ENCODE data around the gene ZNF880.
"Not testable (repeated sequence)": the region's sequence is repeated elsewhere in the genome, so short reads cannot be mapped to it uniquely, and the experiment has no call there.

Gene ZNF880

GRCh38 chr19:52369559-52370340, at the start of gene ZNF880:
ZNF880 (plus strand) TSS chr19:52369923; CDS start chr19:52369966, 43 bp downstream.
- DNase-seq (ENCODE audit: low read depth): peak; percentile 83
- no peak for TF ChIP-seq CTCF (IDR thresholded peaks at IDR 0.05; ENCODE audit: low read depth, low read length, missing control alignments)
- in situ Hi-C loops (cut with HindIII; ENCODE audit: low sequenced_read_pairs): no loop called here
- H3K4me3 ChIP-seq (ENCODE audit: low read depth, low read length): peak within 1 kb of the TSS; percentile 94

GRCh38 chr19:52322429-52322828, 47.3 kb upstream of the ZNF880 start:
- in situ Hi-C loops (cut with HindIII; ENCODE audit: low sequenced_read_pairs): no loop called here
- no peak overlapping the region for H3K4me3 ChIP-seq (ENCODE audit: low read depth, low read length)
- DNase-seq (ENCODE audit: low read depth): no peak
- no peak for TF ChIP-seq CTCF (IDR thresholded peaks at IDR 0.05; ENCODE audit: low read depth, low read length, missing control alignments)

GRCh38 chr19:52331757-52332156, 38.0 kb upstream of the ZNF880 start:
- DNase-seq (ENCODE audit: low read depth): no peak
- H3K4me3 ChIP-seq (ENCODE audit: low read depth, low read length): no peak overlapping the region
- in situ Hi-C loops (cut with HindIII; ENCODE audit: low sequenced_read_pairs): no loop called here
- no peak for TF ChIP-seq CTCF (IDR thresholded peaks at IDR 0.05; ENCODE audit: low read depth, low read length, missing control alignments)

GRCh38 chr19:52335768-52336116, 34.0 kb upstream of the ZNF880 start:
- no peak for DNase-seq (ENCODE audit: low read depth)
- in situ Hi-C loops (cut with HindIII; ENCODE audit: low sequenced_read_pairs): no loop called here
- TF ChIP-seq CTCF (IDR thresholded peaks at IDR 0.05; ENCODE audit: low read depth, low read length, missing control alignments): no peak

GRCh38 chr19:52336117-52336790, 33.5 kb upstream of the ZNF880 start, which contains the start of gene ZNF610:
ZNF610 (plus strand) TSS chr19:52336243; CDS start chr19:52349173, 12,930 bp downstream.
- no peak for TF ChIP-seq CTCF (IDR thresholded peaks at IDR 0.05; ENCODE audit: low read depth, low read length, missing control alignments)
- in situ Hi-C loops (cut with HindIII; ENCODE audit: low sequenced_read_pairs): no loop called here
- H3K4me3 ChIP-seq (ENCODE audit: low read depth, low read length): peak within 1 kb of the TSS; percentile 87
- DNase-seq (ENCODE audit: low read depth): peak; percentile 44

More at GRCh38 chr19:52335768-52336116, 34.0 kb upstream of the ZNF880 start:
- H3K4me3 ChIP-seq (ENCODE audit: low read depth, low read length): peak overlapping the region; percentile 87

GRCh38 chr19:52336791-52337381, 32.8 kb upstream of the ZNF880 start:
- in situ Hi-C loops (cut with HindIII; ENCODE audit: low sequenced_read_pairs): no loop called here
- no peak for TF ChIP-seq CTCF (IDR thresholded peaks at IDR 0.05; ENCODE audit: low read depth, low read length, missing control alignments)
- no peak for DNase-seq (ENCODE audit: low read depth)
- H3K4me3 ChIP-seq (ENCODE audit: low read depth, low read length): peak overlapping the region; percentile 87

- H3K4me3 ChIP-seq (ENCODE audit: low read depth, low read length); DNase-seq (ENCODE audit: low read depth); in situ Hi-C loops (cut with HindIII; ENCODE audit: low sequenced_read_pairs): not testable (repeated sequence)
These were observed 30.7 kb upstream of the ZNF880 start for GRCh38 chr19:52339022-52339421.

All from astrocyte of the cerebellum (primary cell).